Nephron (organoid): ENCODE results near the gene CAMK2N2.

ENCODE experiments used
- H3K27ac Mint-ChIP-seq, 3 experiments: 2 replicates each; pipeline ENCODE4 v1.8.0; 2020; ENCODE audit warnings: mixed read lengths in 3 of 3, mild to moderate bottlenecking in 2 of 3, moderate library complexity in 1 of 3
- H3K27me3 Mint-ChIP-seq: 2 replicates; pipeline ENCODE4 v1.8.0; 2021; ENCODE audit warnings: low read depth, mild to moderate bottlenecking, moderate library complexity, mixed read lengths
- H3K36me3 Mint-ChIP-seq: 2 replicates; pipeline ENCODE4 v1.8.0; 2020; ENCODE audit warnings: low read depth, mixed read lengths
- H3K4me1 Mint-ChIP-seq: 2 replicates; pipeline ENCODE4 v1.8.0; 2020; ENCODE audit warnings: mixed read lengths
- H3K4me3 Mint-ChIP-seq, 3 experiments: 2 replicates each; pipeline ENCODE4 v1.8.0; 2020; ENCODE audit warnings: mild to moderate bottlenecking in 3 of 3, mixed read lengths in 3 of 3, moderate library complexity in 2 of 3
- H3K9me3 Mint-ChIP-seq: 2 replicates; pipeline ENCODE4 v1.8.0; 2020; ENCODE audit warnings: mixed read lengths
- CTCF ChIP-seq, 3 experiments: fragments of 200-600 bp; sonication (generic); IDR thresholded peaks; one replicate each; pipeline ENCODE4 v1.5.0; 2021; ENCODE audit warnings: antibody characterized with exemption in 3 of 3; ENCODE audit not compliant: unreplicated experiment in 3 of 3

Gene CAMK2N2

GRCh38 chr3:184291044-184291737, 29.8 kb upstream of the CAMK2N2 start:
- Mint-ChIP-seq H3K27ac (no peak overlapping the region), H3K27me3 (peaks cover 39% of the 10 kb centered on the region), H3K36me3 (no peaks in the 10 kb centered on the region), H3K9me3 (no peaks in the 10 kb centered on the region), H3K4me1 (no peaks in the 10 kb centered on the region), H3K4me3 (no peak overlapping the region)
- no peak for TF ChIP-seq CTCF (IDR thresholded peaks at IDR 0.05; ENCODE audit: unreplicated experiment in 3 of 3)

DNA sequence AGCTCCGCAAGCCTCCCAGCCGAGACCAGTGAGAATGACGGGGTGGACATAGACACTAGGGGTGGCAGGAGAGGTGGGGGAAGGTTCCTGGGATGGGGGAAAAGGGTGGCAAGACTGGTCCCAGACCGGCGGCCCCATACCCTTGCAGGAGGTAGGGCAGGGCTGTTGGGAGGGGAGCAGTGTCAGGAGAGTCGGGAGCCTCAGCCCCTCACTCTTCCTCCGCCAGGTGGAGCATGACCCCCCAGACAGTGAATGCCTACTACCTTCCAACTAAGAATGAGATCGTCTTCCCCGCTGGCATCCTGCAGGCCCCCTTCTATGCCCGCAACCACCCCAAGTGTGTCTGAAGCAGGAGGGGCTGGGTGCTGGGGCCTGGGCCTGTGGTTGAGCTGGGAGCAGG, 29.0 kb upstream of the CAMK2N2 start:
- Mint-ChIP-seq H3K27ac (no peak overlapping the region), H3K36me3 (no peaks in the 10 kb centered on the region), H3K4me1 (no peaks in the 10 kb centered on the region), H3K27me3 (peaks cover 41% of the 10 kb centered on the region), H3K4me3 (no peak overlapping the region), H3K9me3 (no peaks in the 10 kb centered on the region)
- TF ChIP-seq CTCF (IDR thresholded peaks at IDR 0.05; ENCODE audit: unreplicated experiment in 3 of 3): no peak

- H3K4me1 Mint-ChIP-seq: peaks cover 4% of the 10 kb centered on the region
- peaks cover 38% of the 10 kb centered on the region for H3K27me3 Mint-ChIP-seq
- H3K36me3 Mint-ChIP-seq: no peaks in the 10 kb centered on the region
- no peaks in the 10 kb centered on the region for H3K9me3 Mint-ChIP-seq
- H3K27ac Mint-ChIP-seq: no peak overlapping the region
- peak; percentile 19 to 52 (median 31) for TF ChIP-seq CTCF (IDR thresholded peaks at IDR 0.05; ENCODE audit: unreplicated experiment in 3 of 3)
- no peak overlapping the region for H3K4me3 Mint-ChIP-seq
These were observed 28.1 kb upstream of the CAMK2N2 start for GRCh38 chr3:184289426-184289938.

DNA sequence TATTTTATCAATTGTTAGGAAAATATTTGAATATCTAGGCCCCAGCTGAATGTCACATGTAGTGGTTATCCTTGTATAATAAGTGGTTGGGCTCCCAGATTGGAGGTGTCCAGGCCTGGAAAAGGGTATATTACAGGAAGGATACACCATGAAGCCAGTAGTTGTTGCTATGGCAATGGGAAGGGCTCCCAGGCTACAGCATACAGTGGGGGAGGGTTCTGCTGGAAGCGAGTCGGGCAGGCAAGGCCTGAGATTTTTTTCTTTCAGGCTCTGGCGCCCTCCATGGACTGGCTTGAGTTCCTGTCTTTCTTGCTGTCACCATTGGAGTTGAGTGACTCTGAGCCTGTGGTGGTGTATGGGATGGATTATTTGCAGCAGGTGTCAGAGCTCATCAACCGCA, 23.3 kb upstream of the CAMK2N2 start:
- peak; percentile 14 to 43 (median 15) for TF ChIP-seq CTCF (IDR thresholded peaks at IDR 0.05; ENCODE audit: unreplicated experiment in 3 of 3)
- H3K9me3 Mint-ChIP-seq: no peaks in the 10 kb centered on the region
- H3K36me3 Mint-ChIP-seq: no peaks in the 10 kb centered on the region
- no peak overlapping the region for H3K27ac Mint-ChIP-seq
- H3K27me3 Mint-ChIP-seq: peaks cover 65% of the 10 kb centered on the region
- peaks cover 4% of the 10 kb centered on the region for H3K4me1 Mint-ChIP-seq
- H3K4me3 Mint-ChIP-seq: no peak overlapping the region

- Mint-ChIP-seq H3K27me3 (peaks cover 67% of the 10 kb centered on the region), H3K27ac (no peak overlapping the region), H3K4me1 (peaks cover 4% of the 10 kb centered on the region), H3K9me3 (no peaks in the 10 kb centered on the region), H3K4me3 (no peak overlapping the region), H3K36me3 (no peaks in the 10 kb centered on the region)
- TF ChIP-seq CTCF (IDR thresholded peaks at IDR 0.05; ENCODE audit: unreplicated experiment in 3 of 3): no peak
These were observed 22.3 kb upstream of the CAMK2N2 start for GRCh38 chr3:184283681-184284080.

DNA sequence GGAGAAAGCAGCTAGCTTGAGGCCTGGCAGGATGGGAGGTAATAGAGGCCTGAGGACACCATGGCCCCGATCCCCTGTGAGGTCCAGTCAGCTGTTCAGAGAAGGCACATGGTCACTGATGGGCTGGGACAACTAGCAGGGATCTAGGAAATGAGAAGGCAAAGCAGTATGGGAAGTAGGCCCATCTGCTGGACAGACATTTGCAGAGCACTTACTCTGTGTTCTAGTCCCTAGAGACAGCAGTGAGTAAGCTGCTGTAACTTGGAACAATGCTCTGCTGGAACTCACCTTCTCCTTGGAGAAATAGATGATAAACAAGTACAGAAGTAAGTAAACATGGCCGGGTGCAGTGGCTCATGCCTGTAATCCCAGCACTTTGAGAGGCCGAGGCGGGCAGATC, 21.6 kb upstream of the CAMK2N2 start:
- Mint-ChIP-seq H3K4me1 (peaks cover 4% of the 10 kb centered on the region), H3K27me3 (peaks cover 73% of the 10 kb centered on the region), H3K4me3 (no peak overlapping the region), H3K27ac (no peak overlapping the region), H3K36me3 (no peaks in the 10 kb centered on the region), H3K9me3 (no peaks in the 10 kb centered on the region)
- TF ChIP-seq CTCF (IDR thresholded peaks at IDR 0.05; ENCODE audit: unreplicated experiment in 3 of 3): no peak
